ENCODE results near the gene RINL. TPM values are rescaled to one million over a fixed set of nuclear protein-coding genes. Genes with fewer than 3 reads are reported as not detected.

Gene RINL
- total and polyA plus RNA-seq, 2 of the 4 experiments (the other 2 are of a cell fraction): 0.72 to 1.9 TPM

DNA sequence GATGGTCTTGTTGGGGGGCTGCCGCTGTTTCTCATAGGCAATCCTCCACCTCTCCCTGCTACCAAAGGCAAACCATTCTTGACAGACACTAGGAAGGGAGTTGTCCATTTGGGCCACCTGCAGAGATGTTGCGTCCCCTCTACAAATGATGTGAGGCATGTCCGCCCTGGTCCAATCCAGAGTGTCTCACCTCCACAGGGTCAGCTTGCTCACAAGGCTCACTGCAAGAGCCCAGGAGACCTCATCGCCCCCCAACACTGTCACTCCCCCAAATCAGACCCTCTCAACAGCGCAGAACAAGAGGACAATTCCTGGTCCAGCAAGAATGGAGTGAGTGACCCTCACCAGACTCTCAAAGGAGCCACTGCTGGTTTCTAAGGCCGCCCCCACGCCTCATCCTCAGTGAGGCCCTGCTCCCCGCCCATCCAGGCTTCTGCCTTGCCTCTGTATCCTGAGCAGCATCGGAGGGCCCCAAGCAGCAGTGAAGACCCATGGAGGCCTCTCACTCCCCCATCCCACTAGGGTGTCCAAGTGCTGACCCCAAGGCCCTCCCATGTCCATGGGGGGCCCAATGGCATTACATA is 34.8 kb downstream of the RINL start:
- no peak overlapping the region for H2BK15ac ChIP-seq (ENCODE audit: low read depth, low read length)
- DNase-seq: no peak

More for the DNA sequence above, 34.8 kb downstream of the RINL start:
- no peak overlapping the region for H3K14ac ChIP-seq (replicated peaks; ENCODE audit: low read depth, low read length)
- BruUV-seq (replicated peaks): no TSS peak
- in situ Hi-C loops (cut with MboI; ENCODE audit: low sequenced_read_pairs) (no loop called here), dilution Hi-C loops (cut with HindIII; ENCODE audit: low sequenced_read_pairs, unreplicated experiment) (no loop called here), intact Hi-C loops (cut with micrococcal nuclease) (no loop called here)
- H3K4me1 ChIP-seq (ENCODE audit: control insufficient read depth, insufficient read depth, low read length): peaks cover 4% of the 10 kb centered on the region
- H4K91ac ChIP-seq (ENCODE audit: insufficient read depth, low read depth, low read length): no peak overlapping the region
- ATAC-seq (ENCODE audit: low read depth): no peak
- no peaks in the 10 kb centered on the region for H3K9me3 ChIP-seq (ENCODE audit: control insufficient read depth, insufficient read depth, low read length)
- H3K9ac ChIP-seq (ENCODE audit: low read depth, low read length): no peak overlapping the region
- H4K5ac ChIP-seq (ENCODE audit: low read depth, low read length): no peak overlapping the region
- H2AFZ ChIP-seq (replicated peaks; ENCODE audit: low read length, poor library complexity): no peak overlapping the region
- peaks cover 52 to 90% of the 10 kb centered on the region in 2 experiments for H3K79me1 ChIP-seq (ENCODE audit: low read depth in 1 of 2, low read length in 2 of 2)
- ChIA-PET CTCF (no interaction called here), POLR2A (ENCODE audit: unreplicated experiment) (interaction anchor here (0.5 kb wide), 1 partner anchor 42 kb away, joined by 3 read pairs; no protein-coding TSS in a partner anchor)
- H3K36me3 ChIP-seq (ENCODE audit: control insufficient read depth, insufficient read depth, low read length): peaks cover 86% of the 10 kb centered on the region
- no peak overlapping the region for H3K18ac ChIP-seq (ENCODE audit: low read depth, low read length)
- no peak overlapping the region for H2AK9ac ChIP-seq (replicated peaks; ENCODE audit: low read depth, low read length, poor library complexity)
- no peak overlapping the region for H2BK20ac ChIP-seq (ENCODE audit: low read depth, low read length)
- H3K27me3 ChIP-seq (ENCODE audit: control insufficient read depth, insufficient read depth, low read length): no peaks in the 10 kb centered on the region
- H4K20me1 ChIP-seq (ENCODE audit: insufficient read depth, low read length): peaks cover 88% of the 10 kb centered on the region
- H2BK120ac ChIP-seq (ENCODE audit: low read depth, low read length): no peak overlapping the region
- no peak overlapping the region for H3K23ac ChIP-seq (ENCODE audit: low read depth, low read length)
- H2AK5ac ChIP-seq (ENCODE audit: low read depth, low read length): no peak overlapping the region
- H2BK5ac ChIP-seq (ENCODE audit: low read depth, low read length, poor library complexity, severe bottlenecking): no peak overlapping the region
- no peak for TF ChIP-seq MAFK (IDR thresholded peaks at IDR 0.05; ENCODE audit: low read depth, low read length)
- no peak overlapping the region for H3K56ac ChIP-seq (ENCODE audit: extremely low read depth, insufficient read depth, low read length)
- H4K8ac ChIP-seq (ENCODE audit: low read depth in 2 of 2, low read length in 2 of 2): no peak overlapping the region
- peaks cover 15% of the 10 kb centered on the region for H3K9me1 ChIP-seq (ENCODE audit: insufficient read depth, low read length)
- H3K4ac ChIP-seq (ENCODE audit: low read depth, low read length): no peak overlapping the region
- H3K4me2 ChIP-seq (ENCODE audit: low read depth, low read length): no peak overlapping the region
- 96% methylated on average over 4 of the region's 9 CpGs; no CpG with 5 or more reads in 1 of the 2 experiments for WGBS, 2 experiments (ENCODE audit: extremely low coverage in 2 of 2, insufficient read length in 1 of 2)
- H3K27ac ChIP-seq (ENCODE audit: insufficient read depth, low read length): no peak overlapping the region
- no peak overlapping the region for H3K4me3 ChIP-seq (ENCODE audit: insufficient read depth, low read depth, low read length)
